DND-41 (cell line): ENCODE measurements around the gene BAG3.

Experiments
- EZH2 ChIP-seq: IDR thresholded peaks from 3 replicates; pipeline ENCODE4 v1.6.1; 2012; ENCODE audit warnings: borderline replicate concordance, low read depth, mild to moderate bottlenecking, moderate library complexity, low read length, inconsistent platforms; ENCODE audit not compliant: severe bottlenecking
- TF ChIP-seq, protein P1 (sequence below): IDR thresholded peaks from 2 replicates; pipeline ENCODE4 v1.5.1; 2012; ENCODE audit warnings: borderline replicate concordance, low read length, moderate library complexity, mild to moderate bottlenecking; ENCODE audit not compliant: poor library complexity, severe bottlenecking; ENCODE audit errors: extremely low read depth

GRCh38 chr10:119686465-119687191, 35.4 kb downstream of the BAG3 start:
- TF ChIP-seq, protein P1, sequence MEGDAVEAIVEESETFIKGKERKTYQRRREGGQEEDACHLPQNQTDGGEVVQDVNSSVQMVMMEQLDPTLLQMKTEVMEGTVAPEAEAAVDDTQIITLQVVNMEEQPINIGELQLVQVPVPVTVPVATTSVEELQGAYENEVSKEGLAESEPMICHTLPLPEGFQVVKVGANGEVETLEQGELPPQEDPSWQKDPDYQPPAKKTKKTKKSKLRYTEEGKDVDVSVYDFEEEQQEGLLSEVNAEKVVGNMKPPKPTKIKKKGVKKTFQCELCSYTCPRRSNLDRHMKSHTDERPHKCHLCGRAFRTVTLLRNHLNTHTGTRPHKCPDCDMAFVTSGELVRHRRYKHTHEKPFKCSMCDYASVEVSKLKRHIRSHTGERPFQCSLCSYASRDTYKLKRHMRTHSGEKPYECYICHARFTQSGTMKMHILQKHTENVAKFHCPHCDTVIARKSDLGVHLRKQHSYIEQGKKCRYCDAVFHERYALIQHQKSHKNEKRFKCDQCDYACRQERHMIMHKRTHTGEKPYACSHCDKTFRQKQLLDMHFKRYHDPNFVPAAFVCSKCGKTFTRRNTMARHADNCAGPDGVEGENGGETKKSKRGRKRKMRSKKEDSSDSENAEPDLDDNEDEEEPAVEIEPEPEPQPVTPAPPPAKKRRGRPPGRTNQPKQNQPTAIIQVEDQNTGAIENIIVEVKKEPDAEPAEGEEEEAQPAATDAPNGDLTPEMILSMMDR: peak; percentile 90
- TF ChIP-seq EZH2: no peak
